Endothelial cell of umbilical vein (primary cell): ENCODE measurements around the gene CD164L2. TPM values are rescaled to one million over a fixed set of nuclear protein-coding genes. Genes with fewer than 3 reads are reported as not detected.
A peak's percentile ranks its signal among the peaks of the same experiment; 100 is the strongest.

ENCODE experiments used
- BruUV-seq: library from RNA; stranded (reverse); fragments of 400-500 nt; replicated peaks from 2 replicates; lab custom pipeline; 2021; lab: Mats Ljungman, UMichigan
- CTCF ChIA-PET: fragments of 300-600, 350-600 bp; sonication (Branson Sonifier 250); formaldehyde crosslinking; loops from one replicate; lab custom pipeline; 2021; ENCODE audit warnings: antibody characterized with exemption, inconsistent platforms; lab: Charles Lee
- POLR2A ChIA-PET: fragments of 300-600, 350-600 bp; sonication (Branson Sonifier 250); formaldehyde crosslinking; loops from one replicate; lab custom pipeline; 2021; ENCODE audit warnings: antibody characterized with exemption, inconsistent platforms; lab: Charles Lee
- DNase-seq: peaks from one replicate; pipeline ENCODE4 v3.0.0-alpha.2; 2011; ENCODE audit warnings: low read depth, low spot score
- FAIRE-seq: peaks from 2 replicates; lab custom pipeline; 2011; peaks lifted over from hg19 to GRCh38; lab: Jason Lieb, UNC
- H2AFZ ChIP-seq: 2 replicates; pipeline ENCODE4 v1.6.0; 2012; ENCODE audit warnings: low read depth, low read length, control low read depth, inconsistent platforms
- H3K27ac ChIP-seq: 2 replicates; pipeline ENCODE4 v1.5.1; 2011; ENCODE audit warnings: low read depth, mild to moderate bottlenecking, control low read depth, low read length, moderate library complexity; ENCODE audit not compliant: insufficient read depth
- H3K27me3 ChIP-seq, 2 experiments: 2 replicates each; pipeline versions ENCODE4 v1.6.0 to v1.6.1; 2011; ENCODE audit warnings: low read length in 2 of 2, mixed read lengths in 1 of 2; ENCODE audit not compliant: control insufficient read depth in 2 of 2, insufficient read depth in 2 of 2
- H3K36me3 ChIP-seq, 2 experiments: 2 replicates in 1 of 2; 3 replicates in 1 of 2; pipeline ENCODE4 v1.5.1; 2011; ENCODE audit warnings: low read length in 2 of 2, mild to moderate bottlenecking in 1 of 2, moderate library complexity in 1 of 2; ENCODE audit not compliant: control insufficient read depth in 2 of 2, insufficient read depth in 2 of 2; ENCODE audit errors: extremely low read depth in 1 of 2
- H3K4me1 ChIP-seq: 3 replicates; pipeline ENCODE4 v1.5.1; 2011; ENCODE audit warnings: mild to moderate bottlenecking, low read length; ENCODE audit not compliant: control insufficient read depth, insufficient read depth; ENCODE audit errors: extremely low read depth
- H3K4me2 ChIP-seq: 2 replicates; pipeline ENCODE4 v1.6.1; 2011; ENCODE audit warnings: low read length, control low read depth, mixed read lengths; ENCODE audit not compliant: insufficient read depth
- H3K4me3 ChIP-seq, 3 experiments: fragments of 200-600 bp in 1 of 3; sonication (generic), shearing (Covaris generic) in 1 of 3; replicated peaks in 1 of 3; 2 replicates each; pipeline ENCODE4 v1.5.1; 2011 to 2016; ENCODE audit warnings: control low read depth in 3 of 3, low read length in 3 of 3, mild to moderate bottlenecking in 2 of 3, inconsistent platforms in 1 of 3, low read depth in 1 of 3, moderate library complexity in 1 of 3; ENCODE audit not compliant: insufficient read depth in 1 of 3
- H3K79me2 ChIP-seq: 2 replicates; pipeline ENCODE4 v1.6.0; 2012; ENCODE audit warnings: low read length, inconsistent platforms; ENCODE audit not compliant: control insufficient read depth, insufficient read depth
- H3K9ac ChIP-seq: replicated peaks from 2 replicates; pipeline ENCODE3; 2011; ENCODE audit warnings: low read length, control low read depth; ENCODE audit not compliant: insufficient read depth; ENCODE audit errors: extremely low read depth
- H3K9me1 ChIP-seq: replicated peaks from 3 replicates; pipeline ENCODE4 v1.6.0; 2011; ENCODE audit warnings: mild to moderate bottlenecking, low read length; ENCODE audit not compliant: control insufficient read depth, insufficient read depth; ENCODE audit errors: extremely low read depth
- H3K9me3 ChIP-seq: replicated peaks from 2 replicates; pipeline ENCODE4 v1.5.1; 2012; ENCODE audit warnings: low read length, inconsistent platforms; ENCODE audit not compliant: control insufficient read depth, insufficient read depth
- H4K20me1 ChIP-seq: replicated peaks from 2 replicates; pipeline ENCODE3; 2011; ENCODE audit warnings: mild to moderate bottlenecking, low read length; ENCODE audit not compliant: control insufficient read depth, insufficient read depth; ENCODE audit errors: extremely low read depth
- JUN ChIP-seq: IDR thresholded peaks from 2 replicates; pipeline ENCODE4 v1.6.1; 2011; ENCODE audit warnings: borderline replicate concordance, low read depth; ENCODE audit not compliant: insufficient read length, insufficient read depth
- POLR2A ChIP-seq: IDR thresholded peaks from 2 replicates; pipeline ENCODE4 v1.6.1; 2012; ENCODE audit warnings: low read depth, mild to moderate bottlenecking, control low read depth, low read length
- dilution Hi-C: fragments of 300-500 bp; cut with MboI; formaldehyde crosslinking; loops from one replicate; pipeline ENCODE4 v1.15.0; 2019; ENCODE audit warnings: low sequenced_read_pairs; ENCODE audit not compliant: extremely low pct_ligation_motif_present
- intact Hi-C: fragments of 100-400 bp; cut with micrococcal nuclease; formaldehyde crosslinking; loops from one replicate; pipeline ENCODE4 v1.10.0; 2022
- polyA plus RNA-seq, 4 experiments: library from polyadenylated mRNA; depleted of rRNA in 3 of 4; stranded (reverse) in 3 of 4; unstranded in 1 of 4; fragments of >200 nt; gene quantifications; 2 replicates each; pipeline versions ENCODE4 v1.2.1 to v1.2.3, GENCODE V29; 2011 to 2012; ENCODE audit warnings: missing spikeins in 1 of 4
- total RNA-seq: library from RNA; stranded (reverse); gene quantifications from 2 replicates; pipeline ENCODE4 v1.2.3, GENCODE V29; 2021
- TF ChIP-seq, protein P1 (sequence below), 2 donors: IDR thresholded peaks; 1 replicate in 1 of 2; 2 replicates in 1 of 2; pipeline ENCODE4 v1.5.1; 2011; ENCODE audit warnings: low read length in 2 of 2, mild to moderate bottlenecking in 2 of 2, moderate library complexity in 2 of 2, control low read depth in 1 of 2, inconsistent platforms in 1 of 2, low read depth in 1 of 2; ENCODE audit not compliant: insufficient read depth in 1 of 2; ENCODE audit errors: extremely low read depth in 1 of 2

CD164L2 gene
- total and polyA plus RNA-seq, 2 donors (not counting 3 experiments of a cell fraction or from before 2014, with no cell fraction given), result not detected

DNA sequence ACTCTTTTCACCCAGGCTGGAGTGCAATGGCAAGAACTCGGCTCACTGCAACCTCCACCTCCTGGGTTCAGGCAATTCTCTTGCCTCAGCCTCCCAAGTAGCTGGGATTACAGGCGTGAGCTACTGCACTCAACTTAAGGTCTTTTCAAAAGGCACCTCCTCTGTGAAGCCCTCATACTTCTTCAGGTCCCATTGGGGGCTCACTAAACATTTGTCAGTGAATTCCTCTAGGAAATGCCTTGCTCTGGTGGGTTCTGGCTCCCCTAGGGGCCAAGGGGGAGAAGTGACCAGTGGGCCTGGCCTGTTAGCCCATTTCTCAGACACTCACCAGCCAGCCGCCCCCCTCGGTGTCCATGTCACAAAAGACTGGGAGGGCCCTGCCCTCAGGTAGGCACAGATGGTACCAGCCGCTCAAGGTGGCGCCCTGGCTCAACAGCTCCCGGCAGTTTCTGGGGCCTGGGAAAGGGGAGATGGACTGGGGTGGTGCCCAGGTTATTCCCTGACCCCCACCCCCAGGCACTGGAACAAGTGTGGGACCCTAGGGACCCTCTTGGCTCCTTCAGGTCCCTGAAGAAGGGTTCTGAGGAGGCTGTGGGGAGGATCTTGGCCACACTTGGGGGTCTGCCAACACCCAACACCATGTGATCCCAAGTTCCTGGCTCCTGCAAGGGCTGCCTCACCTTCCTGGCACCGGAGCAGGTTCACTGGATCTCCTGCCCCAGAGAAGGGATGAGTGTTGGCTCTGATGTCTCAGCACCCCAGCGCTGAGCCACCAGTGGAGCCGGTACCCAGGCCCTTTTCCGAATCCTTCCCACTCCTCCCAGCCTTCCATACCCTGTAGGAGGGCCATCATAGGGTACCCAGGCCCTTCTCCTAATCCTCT lies 10.1 kb downstream of the CD164L2 start:
- FAIRE-seq, result no peak

More for the DNA sequence above, 10.1 kb downstream of the CD164L2 start:
- Histone ChIP-seq H3K27me3 (no peaks in the 10 kb centered on the region), H3K4me1 (no peaks in the 10 kb centered on the region), H3K9me1 (no peaks in the 10 kb centered on the region), H3K27ac (no peak overlapping the region), H3K4me3 (no peak overlapping the region), H3K9me3 (no peaks in the 10 kb centered on the region), H3K79me2 (no peaks in the 10 kb centered on the region), H3K9ac (no peak overlapping the region), H4K20me1 (no peaks in the 10 kb centered on the region), H2AFZ (no peak overlapping the region), H3K36me3 (no peaks in the 10 kb centered on the region), H3K4me2 (no peak overlapping the region)
- intact Hi-C loops, result no loop called here
- DNase-seq, result no peak
- dilution Hi-C loops, result no loop called here
- ChIA-PET CTCF (no interaction called here), POLR2A (interaction anchor here (0.6 kb wide), 1 partner anchor 46 kb away, joined by 8 read pairs; no protein-coding TSS in a partner anchor)
- TF ChIP-seq, protein P1, sequence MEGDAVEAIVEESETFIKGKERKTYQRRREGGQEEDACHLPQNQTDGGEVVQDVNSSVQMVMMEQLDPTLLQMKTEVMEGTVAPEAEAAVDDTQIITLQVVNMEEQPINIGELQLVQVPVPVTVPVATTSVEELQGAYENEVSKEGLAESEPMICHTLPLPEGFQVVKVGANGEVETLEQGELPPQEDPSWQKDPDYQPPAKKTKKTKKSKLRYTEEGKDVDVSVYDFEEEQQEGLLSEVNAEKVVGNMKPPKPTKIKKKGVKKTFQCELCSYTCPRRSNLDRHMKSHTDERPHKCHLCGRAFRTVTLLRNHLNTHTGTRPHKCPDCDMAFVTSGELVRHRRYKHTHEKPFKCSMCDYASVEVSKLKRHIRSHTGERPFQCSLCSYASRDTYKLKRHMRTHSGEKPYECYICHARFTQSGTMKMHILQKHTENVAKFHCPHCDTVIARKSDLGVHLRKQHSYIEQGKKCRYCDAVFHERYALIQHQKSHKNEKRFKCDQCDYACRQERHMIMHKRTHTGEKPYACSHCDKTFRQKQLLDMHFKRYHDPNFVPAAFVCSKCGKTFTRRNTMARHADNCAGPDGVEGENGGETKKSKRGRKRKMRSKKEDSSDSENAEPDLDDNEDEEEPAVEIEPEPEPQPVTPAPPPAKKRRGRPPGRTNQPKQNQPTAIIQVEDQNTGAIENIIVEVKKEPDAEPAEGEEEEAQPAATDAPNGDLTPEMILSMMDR (IDR thresholded peaks at IDR 0.05; ENCODE audit: extremely low read depth in 1 of 2, insufficient read depth in 1 of 2, low read depth in 1 of 2, low read length in 2 of 2), result peak; percentile 36 to 46
- TF ChIP-seq JUN, result no peak
- no peak for TF ChIP-seq POLR2A
- no TSS peak for BruUV-seq
